M059J (cell line): ENCODE results near the gene EPHB1. TPM values are rescaled to one million over a fixed set of nuclear protein-coding genes. Genes with fewer than 3 reads are reported as not detected.

Experiments
- DNase-seq: peaks from one replicate; pipeline ENCODE4 v3.0.0-alpha.2; 2012; ENCODE audit warnings: low read depth
- total RNA-seq: library from RNA; depleted of rRNA; stranded (reverse); fragments of >200 nt; shearing (Covaris generic); gene quantifications from 2 replicates; pipeline ENCODE4 v1.2.3, GENCODE V29; 2014

The EPHB1 gene
- total RNA-seq, 1 experiment from 2014 or later: 1.0 TPM

- DNase-seq: no peak
Observed at GRCh38 chr3:134881305-134881704, 86.2 kb downstream of the EPHB1 start.

- peak; percentile 38 for DNase-seq
Observed at GRCh38 chr3:134883697-134884385, 88.8 kb downstream of the EPHB1 start.

- peak; percentile 80 for DNase-seq
Observed at GRCh38 chr3:134885877-134886621, 91.0 kb downstream of the EPHB1 start.

GRCh38 chr3:134886991-134887390 is 91.9 kb downstream of the EPHB1 start:
- no peak for DNase-seq

GRCh38 chr3:134887536-134887935 is 92.5 kb downstream of the EPHB1 start:
- no peak for DNase-seq

GRCh38 chr3:134892326-134892725 is 97.3 kb downstream of the EPHB1 start:
- no peak for DNase-seq

GRCh38 chr3:134892761-134893160 is 97.7 kb downstream of the EPHB1 start:
- DNase-seq: no peak

- no peak for DNase-seq
Observed at GRCh38 chr3:134894533-134894932, 99.5 kb downstream of the EPHB1 start.

- DNase-seq: no peak
Observed at GRCh38 chr3:134895181-134895580, 100.1 kb downstream of the EPHB1 start.

GRCh38 chr3:134896141-134896540 is 101.1 kb downstream of the EPHB1 start:
- DNase-seq: no peak

GRCh38 chr3:134896696-134897095 is 101.6 kb downstream of the EPHB1 start:
- no peak for DNase-seq

- DNase-seq: peak; percentile 11
Observed at GRCh38 chr3:134897391-134898141, 102.5 kb downstream of the EPHB1 start.

GRCh38 chr3:134898181-134898754 is 103.2 kb downstream of the EPHB1 start:
- no peak for DNase-seq

- no peak for DNase-seq
Observed at GRCh38 chr3:134899786-134900185, 104.7 kb downstream of the EPHB1 start.

GRCh38 chr3:134900482-134900881 is 105.4 kb downstream of the EPHB1 start:
- DNase-seq: no peak

- no peak for DNase-seq
Observed at GRCh38 chr3:134901461-134901860, 106.4 kb downstream of the EPHB1 start.

- DNase-seq: no peak
Observed at GRCh38 chr3:134903837-134904236, 108.8 kb downstream of the EPHB1 start.

- DNase-seq: no peak
Observed at GRCh38 chr3:134904241-134904771, 109.2 kb downstream of the EPHB1 start.

GRCh38 chr3:134904776-134905646 is 110.0 kb downstream of the EPHB1 start:
- peak; percentile 4 for DNase-seq

GRCh38 chr3:134905647-134905935 is 110.5 kb downstream of the EPHB1 start:
- no peak for DNase-seq

GRCh38 chr3:134908271-134908670 is 113.2 kb downstream of the EPHB1 start:
- DNase-seq: no peak
